Colonic mucosa (tissue), 4 donors: ENCODE results near the gene TAP1. TPM values are rescaled to one million over a fixed set of nuclear protein-coding genes. Genes with fewer than 3 reads are reported as not detected.

Experiments
- DNase-seq: peaks from one replicate; pipeline ENCODE4 v3.0.0-alpha.2; 2020
- H3K27ac ChIP-seq: fragments of 200-600 bp; one replicate; pipeline ENCODE4 v1.8.0; 2021
- H3K27me3 ChIP-seq: fragments of 200-600 bp; one replicate; pipeline ENCODE4 v1.8.0; 2021
- H3K36me3 ChIP-seq: fragments of 200-600 bp; one replicate; pipeline ENCODE4 v1.8.0; 2021
- H3K4me1 ChIP-seq: fragments of 200-600 bp; one replicate; pipeline ENCODE4 v1.8.0; 2021; ENCODE audit warnings: mild to moderate bottlenecking
- H3K4me3 ChIP-seq: fragments of 200-600 bp; one replicate; pipeline ENCODE4 v1.8.0; 2021
- H3K9ac ChIP-seq, 2 donors: one replicate each; pipeline ENCODE4 v1.7.0; 2013; ENCODE audit warnings: control low read depth in 2 of 2, low read depth in 2 of 2, low read length in 2 of 2
- H3K9me3 ChIP-seq: fragments of 200-600 bp; one replicate; pipeline ENCODE4 v1.8.0; 2021
- CTCF ChIP-seq: fragments of 200-600 bp; IDR thresholded peaks from one replicate; pipeline ENCODE4 v1.8.0; 2022; ENCODE audit warnings: antibody characterized with exemption, mild to moderate bottlenecking
- intact Hi-C: fragments of 100-400 bp; cut with DNase I; formaldehyde crosslinking; loops from one replicate; pipeline ENCODE4 v1.14.1; 2022
- total RNA-seq, 2 donors: library from RNA; stranded (reverse); fragmentation: NEBNext Ultra II Directional in 1 of 2; extraction: Animal tissue kit (Norgen Biotek cat#: 25700) in 1 of 2; gene quantifications; one replicate each; pipeline ENCODE4 v1.2.1, GENCODE V29; 2021
- donor health status: healthy.
- donor health status: DM: no; HTN: no; CAD: no.
- donor health status: DM: no; HTN: no; CAD: no.

TAP1 gene
- total RNA-seq, 2 donors from 2014 or later = 86.9 to 128 TPM

GRCh38 chr6:32816746-32817204, 36.7 kb downstream of the TAP1 start, which contains the start of gene HLA-DOB:
Gene HLA-DOB, minus strand, starts transcription at chr6:32817002. Its CDS starts 51 bp downstream, at chr6:32816951.
- no peak for TF ChIP-seq CTCF
- Histone ChIP-seq H3K27me3 (no peaks in the 10 kb centered on the region), H3K4me3 (no peak within 1 kb of the TSS), H3K9me3 (no peaks in the 10 kb centered on the region), H3K9ac (no peak within 1 kb of the TSS), H3K27ac (no peak within 1 kb of the TSS), H3K4me1 (no peaks in the 10 kb centered on the region), H3K36me3 (no peaks in the 10 kb centered on the region)
- no peak for DNase-seq
- intact Hi-C loops = no loop called here

DNA sequence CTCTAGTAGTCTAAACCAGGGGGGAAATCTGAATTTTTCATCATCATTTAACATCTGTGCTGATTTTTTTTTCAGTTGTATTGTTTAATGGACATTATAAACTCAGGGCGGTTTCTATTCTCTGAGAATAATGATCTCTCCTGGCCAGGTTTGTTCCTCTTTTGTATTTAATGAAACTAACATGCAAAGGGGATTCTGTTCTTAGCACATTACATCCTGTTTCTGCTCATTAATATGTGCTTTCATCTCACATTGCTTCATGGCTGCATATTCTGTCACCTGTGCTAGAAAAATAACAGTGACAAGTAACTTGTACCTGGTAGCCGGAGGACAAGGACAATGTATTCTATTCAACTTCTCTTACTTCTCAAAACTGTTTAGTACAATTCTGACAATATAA, 37.5 kb downstream of the TAP1 start:
- Histone ChIP-seq H3K9me3 (no peaks in the 10 kb centered on the region), H3K27ac (no peak overlapping the region), H3K36me3 (no peaks in the 10 kb centered on the region), H3K4me1 (no peaks in the 10 kb centered on the region), H3K9ac (no peak overlapping the region), H3K27me3 (no peaks in the 10 kb centered on the region), H3K4me3 (no peak overlapping the region)
- no peak for TF ChIP-seq CTCF
- no peak for DNase-seq
- intact Hi-C loops = no loop called here

- H3K4me3 ChIP-seq = no peak overlapping the region
- intact Hi-C loops = no loop called here
- no peaks in the 10 kb centered on the region for H3K27me3 ChIP-seq
- H3K4me1 ChIP-seq = no peaks in the 10 kb centered on the region
- H3K27ac ChIP-seq = no peak overlapping the region
- no peak for DNase-seq
- H3K9ac ChIP-seq = no peak overlapping the region
- no peak for TF ChIP-seq CTCF
- H3K36me3 ChIP-seq = no peaks in the 10 kb centered on the region
- no peaks in the 10 kb centered on the region for H3K9me3 ChIP-seq
Observed at GRCh38 chr6:32815115-32815514, 38.4 kb downstream of the TAP1 start.

- DNase-seq = no peak
- Histone ChIP-seq H3K27me3 (no peaks in the 10 kb centered on the region), H3K36me3 (no peaks in the 10 kb centered on the region), H3K9me3 (no peaks in the 10 kb centered on the region), H3K4me3 (no peak overlapping the region), H3K27ac (no peak overlapping the region), H3K4me1 (no peaks in the 10 kb centered on the region), H3K9ac (no peak overlapping the region)
- intact Hi-C loops = no loop called here
- no peak for TF ChIP-seq CTCF
Observed at GRCh38 chr6:32814145-32814544, 39.4 kb downstream of the TAP1 start.

GRCh38 chr6:32809171-32809570, 44.3 kb downstream of the TAP1 start:
- H3K9ac ChIP-seq = no peak overlapping the region
- no peaks in the 10 kb centered on the region for H3K9me3 ChIP-seq
- no peak for DNase-seq
- intact Hi-C loops = no loop called here
- TF ChIP-seq CTCF = no peak
- no peaks in the 10 kb centered on the region for H3K36me3 ChIP-seq
- H3K27ac ChIP-seq = no peak overlapping the region
- no peaks in the 10 kb centered on the region for H3K27me3 ChIP-seq
- no peak overlapping the region for H3K4me3 ChIP-seq
- H3K4me1 ChIP-seq = no peaks in the 10 kb centered on the region
